B cell (primary cell): ENCODE results near the gene SNW1. TPM values are rescaled to one million over a fixed set of nuclear protein-coding genes. Genes with fewer than 3 reads are reported as not detected.
"Not testable (repeated sequence)": the region's sequence is repeated elsewhere in the genome, so short reads cannot be mapped to it uniquely, and the experiment has no call there.

Experiments
- ATAC-seq: fragments of 200-7000 bp; cut with Tn5 transposase; one replicate; pipeline ENCODE4 v1.10.0; 2021; ENCODE audit warnings: low read depth, mild to moderate bottlenecking, moderate number of reproducible peaks, moderate library complexity
- CTCF ChIA-PET: fragments of 350-600 bp; sonication (Branson Sonifier 250); formaldehyde crosslinking; loops from one replicate; lab custom pipeline; 2021; ENCODE audit warnings: antibody characterized with exemption, inconsistent platforms; lab: Charles Lee
- POLR2A ChIA-PET: fragments of 350-600 bp; sonication (Branson Sonifier 250); formaldehyde crosslinking; loops from one replicate; lab custom pipeline; 2021; ENCODE audit warnings: antibody characterized with exemption; lab: Charles Lee
- DNase-seq: peaks from one replicate; pipeline ENCODE4 v3.0.0; 2013
- H2AFZ ChIP-seq: 2 replicates; pipeline ENCODE4 v1.6.1; 2012; ENCODE audit warnings: mild to moderate bottlenecking, low read depth, low read length; ENCODE audit not compliant: insufficient read depth, poor library complexity, severe bottlenecking
- H3K27ac ChIP-seq, 2 donors: 1 replicate in 1 of 2; 2 replicates in 1 of 2; pipeline ENCODE4 v1.5.1; 2012 to 2013; ENCODE audit warnings: low read length in 2 of 2, mild to moderate bottlenecking in 2 of 2, moderate library complexity in 1 of 2
- H3K27me3 ChIP-seq, 4 experiments: fragments of 200-600 bp in 1 of 4; sonication (generic) in 1 of 4; replicated peaks in 1 of 4; 1 replicate in 2 of 4; 2 replicates in 2 of 4; pipeline versions ENCODE4 v1.6.1 to v1.7.0; 2013 to 2016; ENCODE audit warnings: low read length in 3 of 4, mild to moderate bottlenecking in 2 of 4, mixed read lengths in 1 of 4, moderate library complexity in 1 of 4; ENCODE audit not compliant: insufficient read depth in 4 of 4, control insufficient read depth in 3 of 4; ENCODE audit errors: control extremely low read depth in 1 of 4
- H3K36me3 ChIP-seq, 2 experiments: replicated peaks in 1 of 2; 1 replicate in 1 of 2; 2 replicates in 1 of 2; pipeline versions ENCODE4 v1.6.1 to v1.7.1; 2013; ENCODE audit warnings: low read length in 1 of 2; ENCODE audit not compliant: insufficient read depth in 2 of 2, control insufficient read depth in 1 of 2; ENCODE audit errors: control extremely low read depth in 1 of 2, extremely low read depth in 1 of 2
- H3K4me1 ChIP-seq, 2 donors: fragments of 200-600 bp in 1 of 2; sonication (generic) in 1 of 2; 1 replicate in 1 of 2; 2 replicates in 1 of 2; pipeline versions ENCODE4 v1.5.1 to v1.6.1; 2013 to 2017; ENCODE audit warnings: low read length in 2 of 2; ENCODE audit not compliant: control insufficient read depth in 2 of 2, insufficient read depth in 2 of 2
- H3K4me2 ChIP-seq: replicated peaks from 2 replicates; pipeline ENCODE3; 2012; ENCODE audit warnings: mild to moderate bottlenecking, low read depth, low read length; ENCODE audit not compliant: poor library complexity, severe bottlenecking
- H3K4me3 ChIP-seq, 5 experiments: fragments of 200-600 bp in 1 of 5; sonication (generic) in 1 of 5; 1 replicate in 3 of 5; 2 replicates in 2 of 5; pipeline versions ENCODE4 v1.5.1 to v1.7.0; 2011 to 2016; ENCODE audit warnings: low read length in 4 of 5, mild to moderate bottlenecking in 4 of 5, low read depth in 2 of 5, control low read depth in 1 of 5, moderate library complexity in 1 of 5; ENCODE audit not compliant: insufficient read depth in 1 of 5; ENCODE audit errors: control extremely low read depth in 1 of 5, extremely low read depth in 1 of 5
- H3K79me2 ChIP-seq: fragments of 200-600 bp; sonication (generic); one replicate; pipeline ENCODE4 v1.6.0; 2016; ENCODE audit warnings: low read length; ENCODE audit not compliant: control insufficient read depth, insufficient read depth
- H3K9ac ChIP-seq: fragments of 200-600 bp; sonication (generic); 2 replicates; pipeline ENCODE4 v1.6.1; 2017; ENCODE audit warnings: mild to moderate bottlenecking, low read length, moderate library complexity
- H3K9me3 ChIP-seq, 3 donors: one replicate each; pipeline versions ENCODE4 v1.6.1 to v1.7.1; 2013; ENCODE audit warnings: low read length in 2 of 3; ENCODE audit not compliant: control insufficient read depth in 2 of 3, insufficient read depth in 1 of 3; ENCODE audit errors: control extremely low read depth in 1 of 3
- H4K20me1 ChIP-seq: 2 replicates; pipeline ENCODE4 v1.6.0; 2012; ENCODE audit warnings: mild to moderate bottlenecking, low read length; ENCODE audit not compliant: insufficient read depth, control insufficient read depth, poor library complexity, severe bottlenecking
- H3K27ac Mint-ChIP-seq: one replicate; pipeline ENCODE4 v1.8.0; 2021; ENCODE audit warnings: mixed read lengths
- H3K27me3 Mint-ChIP-seq: one replicate; pipeline ENCODE4 v1.8.0; 2021; ENCODE audit warnings: mixed read lengths
- H3K4me1 Mint-ChIP-seq: one replicate; pipeline ENCODE4 v1.8.0; 2021; ENCODE audit warnings: mixed read lengths
- H3K4me3 Mint-ChIP-seq: one replicate; pipeline ENCODE4 v1.8.0; 2021; ENCODE audit warnings: mixed read lengths
- H3K9me3 Mint-ChIP-seq: one replicate; pipeline ENCODE4 v1.8.0; 2022; ENCODE audit warnings: mixed read lengths; ENCODE audit not compliant: insufficient read depth
- EZH2 ChIP-seq: IDR thresholded peaks from 2 replicates; pipeline ENCODE4 v1.6.1; 2012; ENCODE audit warnings: borderline replicate concordance, low read depth, mild to moderate bottlenecking, moderate library complexity, low read length; ENCODE audit not compliant: insufficient read depth, poor library complexity, severe bottlenecking
- WGBS: methylation state at CpG from one replicate; pipeline ENCODE4 v1.1.5; 2013; ENCODE audit warnings: missing lambda C conversion rate; ENCODE audit not compliant: insufficient coverage; 5-methylcytosine and 5-hydroxymethylcytosine counted together
- intact Hi-C: fragments of 100-400 bp; cut with micrococcal nuclease; formaldehyde crosslinking; loops from one replicate; pipeline ENCODE4 v1.10.0; 2022
- polyA plus RNA-seq: library from polyadenylated mRNA; depleted of rRNA; stranded (reverse); fragments of >200 nt; gene quantifications from 2 replicates; pipeline ENCODE4 v1.2.3, GENCODE V29; 2012
- total RNA-seq, 2 donors: library from RNA; stranded (reverse); fragments of 120-200 nt in 1 of 2; gene quantifications; 1 replicate in 1 of 2; 2 replicates in 1 of 2; pipeline versions ENCODE4 v1.2.3 to v1.2.4, GENCODE V29; 2013 to 2022
- TF ChIP-seq, protein P1 (sequence below): fragments of 200-600 bp; IDR thresholded peaks from one replicate; pipeline ENCODE4 v1.8.0; 2022; ENCODE audit warnings: antibody characterized with exemption, mild to moderate bottlenecking

SNW1 gene
- total and polyA plus RNA-seq, 2 donors (not counting 1 experiment from before 2014, with no cell fraction given): 15.0 to 86.4 TPM

DNA sequence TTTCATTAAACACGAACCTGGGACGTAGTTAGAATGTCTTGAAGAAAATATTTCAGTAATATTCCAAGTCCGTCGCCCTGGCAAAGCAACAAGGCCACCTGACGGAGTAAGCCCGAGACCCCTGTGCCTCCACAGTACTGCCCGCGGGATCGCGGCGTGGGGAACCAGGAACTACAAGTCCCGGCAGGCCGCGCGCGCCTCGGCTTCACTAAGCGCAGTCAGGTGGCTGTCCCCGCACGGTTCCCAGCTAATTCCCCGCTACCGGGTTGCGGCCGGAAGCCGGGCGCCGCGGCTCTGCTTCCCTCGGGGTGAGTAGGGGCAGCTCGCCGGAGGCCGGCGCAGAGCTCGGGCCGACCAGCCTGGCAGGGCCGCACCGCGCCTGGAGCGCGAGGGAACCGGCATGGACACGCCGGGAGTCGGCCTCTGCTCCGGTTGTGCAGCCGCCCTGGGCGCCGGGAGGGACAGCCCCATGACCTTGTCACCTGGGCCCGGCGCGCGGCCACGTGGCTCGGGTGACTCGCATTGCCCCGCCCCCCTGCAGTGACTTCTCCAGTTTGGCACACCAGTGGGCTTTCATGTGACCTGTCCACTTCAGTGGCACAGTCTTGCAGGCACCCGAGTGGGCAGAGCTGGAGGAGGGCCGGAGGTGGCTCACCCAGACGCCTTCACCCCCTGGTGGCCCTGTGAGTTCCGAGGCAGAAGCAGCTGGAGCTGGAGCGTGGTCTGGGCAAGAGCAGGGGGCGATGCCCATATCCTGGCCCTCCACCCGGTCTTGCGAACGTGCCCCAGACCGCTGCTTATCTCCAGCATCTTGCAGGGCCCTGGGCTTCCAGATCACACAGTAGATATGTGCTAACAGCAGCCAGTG, 39.1 kb upstream of the SNW1 start, which contains the start of gene ADCK1:
TSS of gene ADCK1 (plus strand) at position 247 of the 868 bp plus-strand sequence. CDS start 18,870 bp downstream, outside the sequence.
- Mint-ChIP-seq H3K4me3 (peak within 1 kb of the TSS; percentile 92), H3K27me3 (no peaks in the 10 kb centered on the region), H3K4me1 (peaks cover 12% of the 10 kb centered on the region), H3K9me3 (no peaks in the 10 kb centered on the region), H3K27ac (peak within 1 kb of the TSS; percentile 89)
- Histone ChIP-seq H3K79me2 (peaks cover 3% of the 10 kb centered on the region), H3K27ac (peak within 1 kb of the TSS; percentile 40 to 87), H2AFZ (peak within 1 kb of the TSS; percentile 98), H3K36me3 (no peaks in the 10 kb centered on the region), H3K4me3 (peak within 1 kb of the TSS; percentile 47 to 91 (median 71)), H3K9me3 (no peaks in the 10 kb centered on the region), H3K4me1 (peaks cover 4 to 8% of the 10 kb centered on the region in 2 donors), H3K27me3 (no peaks in the 10 kb centered on the region), H3K4me2 (peak within 1 kb of the TSS; percentile 92), H3K9ac (peak within 1 kb of the TSS; percentile 83), H4K20me1 (no peaks in the 10 kb centered on the region)
- ChIA-PET CTCF (interaction anchor here (1.0 to 1.1 kb wide), 2 partner anchors 38 to 40 kb away, joined by 3 to 5 read pairs; no protein-coding TSS in a partner anchor), POLR2A (interaction anchor here (1.0 kb wide), 1 partner anchor 39 kb away, joined by 4 read pairs; the partner anchor contains the start of gene SNW1)
- TF ChIP-seq, protein P1, sequence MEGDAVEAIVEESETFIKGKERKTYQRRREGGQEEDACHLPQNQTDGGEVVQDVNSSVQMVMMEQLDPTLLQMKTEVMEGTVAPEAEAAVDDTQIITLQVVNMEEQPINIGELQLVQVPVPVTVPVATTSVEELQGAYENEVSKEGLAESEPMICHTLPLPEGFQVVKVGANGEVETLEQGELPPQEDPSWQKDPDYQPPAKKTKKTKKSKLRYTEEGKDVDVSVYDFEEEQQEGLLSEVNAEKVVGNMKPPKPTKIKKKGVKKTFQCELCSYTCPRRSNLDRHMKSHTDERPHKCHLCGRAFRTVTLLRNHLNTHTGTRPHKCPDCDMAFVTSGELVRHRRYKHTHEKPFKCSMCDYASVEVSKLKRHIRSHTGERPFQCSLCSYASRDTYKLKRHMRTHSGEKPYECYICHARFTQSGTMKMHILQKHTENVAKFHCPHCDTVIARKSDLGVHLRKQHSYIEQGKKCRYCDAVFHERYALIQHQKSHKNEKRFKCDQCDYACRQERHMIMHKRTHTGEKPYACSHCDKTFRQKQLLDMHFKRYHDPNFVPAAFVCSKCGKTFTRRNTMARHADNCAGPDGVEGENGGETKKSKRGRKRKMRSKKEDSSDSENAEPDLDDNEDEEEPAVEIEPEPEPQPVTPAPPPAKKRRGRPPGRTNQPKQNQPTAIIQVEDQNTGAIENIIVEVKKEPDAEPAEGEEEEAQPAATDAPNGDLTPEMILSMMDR: peak; percentile 14
- no peak for TF ChIP-seq EZH2
- intact Hi-C loops: loop anchor here (1.0 kb wide), 3 partner anchors 39 to 343 kb away; partner anchors contain the start of genes ALKBH1, SLIRP, SNW1 and VIPAS39
- DNase-seq (peak; percentile 90), ATAC-seq (peak; percentile 90)
- WGBS: under 1% methylated on average over 64 of the region's 66 CpGs

DNA sequence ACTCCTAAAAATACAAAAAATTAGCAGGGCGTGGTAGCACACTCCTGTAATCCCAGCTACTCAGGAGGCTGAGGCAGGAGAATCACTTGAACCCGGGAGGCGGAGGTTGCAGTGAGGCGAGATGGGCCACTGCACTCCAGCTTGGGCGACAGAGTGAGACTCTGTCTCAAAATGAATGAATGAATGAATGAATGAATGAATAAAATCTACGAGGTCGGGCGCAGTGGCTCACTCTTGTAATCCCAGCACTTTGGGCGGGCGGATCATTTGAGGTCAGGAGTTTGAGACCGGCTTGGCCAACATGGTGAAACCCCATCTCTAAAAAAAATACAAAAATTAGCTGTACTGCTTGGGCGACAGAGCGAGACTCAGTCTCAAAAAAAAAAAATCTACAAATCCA, 38.5 kb upstream of the SNW1 start:
- POLR2A ChIA-PET, H3K9me3 Mint-ChIP-seq, H3K79me2 ChIP-seq, ATAC-seq, intact Hi-C loops, H4K20me1 ChIP-seq, H3K27me3 ChIP-seq, DNase-seq, H3K36me3 ChIP-seq, H3K27me3 Mint-ChIP-seq, H3K9me3 ChIP-seq, H3K4me1 ChIP-seq: not testable (repeated sequence)
- H3K27ac ChIP-seq: peak overlapping the region; percentile 40 to 87
- Mint-ChIP-seq H3K4me1 (peaks cover 12% of the 10 kb centered on the region), H3K4me3 (peak overlapping the region; percentile 92), H3K27ac (peak overlapping the region; percentile 89)
- CTCF ChIA-PET: interaction anchor here (1.0 kb wide), 1 partner anchor 37 kb away, joined by 3 read pairs; no protein-coding TSS in a partner anchor
- peak overlapping the region; percentile 92 for H3K4me2 ChIP-seq
- WGBS: 84% methylated on average over 11 of the region's 13 CpGs
- H2AFZ ChIP-seq: peak overlapping the region; percentile 98
- peak overlapping the region; percentile 47 to 91 (median 71) for H3K4me3 ChIP-seq
- peak overlapping the region; percentile 83 for H3K9ac ChIP-seq
